GM12801 (cell line): ENCODE data around the gene MYL10.

Experiments
- TF ChIP-seq, protein P1 (sequence below): IDR thresholded peaks from one replicate; pipeline ENCODE4 v1.5.1; 2011; ENCODE audit warnings: control low read depth; ENCODE audit not compliant: insufficient read length; ENCODE audit errors: extremely low read depth

Gene MYL10

GRCh38 chr7:101575721-101576120 is 53.4 kb downstream of the MYL10 start:
- TF ChIP-seq, protein P1, sequence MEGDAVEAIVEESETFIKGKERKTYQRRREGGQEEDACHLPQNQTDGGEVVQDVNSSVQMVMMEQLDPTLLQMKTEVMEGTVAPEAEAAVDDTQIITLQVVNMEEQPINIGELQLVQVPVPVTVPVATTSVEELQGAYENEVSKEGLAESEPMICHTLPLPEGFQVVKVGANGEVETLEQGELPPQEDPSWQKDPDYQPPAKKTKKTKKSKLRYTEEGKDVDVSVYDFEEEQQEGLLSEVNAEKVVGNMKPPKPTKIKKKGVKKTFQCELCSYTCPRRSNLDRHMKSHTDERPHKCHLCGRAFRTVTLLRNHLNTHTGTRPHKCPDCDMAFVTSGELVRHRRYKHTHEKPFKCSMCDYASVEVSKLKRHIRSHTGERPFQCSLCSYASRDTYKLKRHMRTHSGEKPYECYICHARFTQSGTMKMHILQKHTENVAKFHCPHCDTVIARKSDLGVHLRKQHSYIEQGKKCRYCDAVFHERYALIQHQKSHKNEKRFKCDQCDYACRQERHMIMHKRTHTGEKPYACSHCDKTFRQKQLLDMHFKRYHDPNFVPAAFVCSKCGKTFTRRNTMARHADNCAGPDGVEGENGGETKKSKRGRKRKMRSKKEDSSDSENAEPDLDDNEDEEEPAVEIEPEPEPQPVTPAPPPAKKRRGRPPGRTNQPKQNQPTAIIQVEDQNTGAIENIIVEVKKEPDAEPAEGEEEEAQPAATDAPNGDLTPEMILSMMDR: no peak

GRCh38 chr7:101575168-101575567 is 53.9 kb downstream of the MYL10 start:
- TF ChIP-seq, protein P1: no peak

DNA sequence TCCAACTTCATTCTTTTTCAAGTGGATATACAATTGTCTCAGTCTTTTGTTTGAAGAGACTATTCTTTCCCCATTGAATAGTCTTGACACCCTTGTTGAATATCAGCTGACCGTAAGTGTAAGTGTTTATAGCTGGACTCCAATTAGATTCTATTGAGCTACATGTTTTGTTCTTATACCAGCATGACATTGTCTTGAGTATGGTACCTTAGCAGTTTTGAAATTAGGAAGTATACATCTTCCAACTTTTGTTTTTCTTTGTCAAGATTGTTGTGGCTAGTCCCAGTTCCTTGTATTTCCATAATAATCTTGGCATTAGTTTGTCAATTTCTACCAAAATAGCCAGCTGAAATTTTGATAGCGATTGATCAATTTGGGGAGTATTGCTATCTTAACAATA is 56.9 kb downstream of the MYL10 start:
- TF ChIP-seq, protein P1: no peak

DNA sequence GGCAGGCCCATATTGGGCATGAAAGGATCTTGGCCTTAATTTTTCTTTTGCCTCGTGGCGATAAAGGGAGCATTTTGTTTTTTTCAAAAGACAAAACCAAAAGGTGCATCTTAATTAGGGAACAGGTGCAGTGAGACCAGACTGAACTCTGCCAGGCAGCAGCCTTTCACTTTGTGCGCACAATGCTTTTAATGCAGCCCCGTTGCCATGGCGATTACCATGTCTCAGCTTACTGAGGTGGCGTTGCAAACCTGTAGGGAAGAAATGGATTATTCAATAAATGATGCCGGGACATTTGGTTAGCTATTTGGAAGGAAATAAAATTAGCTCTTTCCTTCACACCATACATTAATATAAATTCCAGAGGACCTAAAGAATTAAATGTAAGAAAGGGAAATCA is 61.9 kb downstream of the MYL10 start:
- TF ChIP-seq, protein P1: no peak

GRCh38 chr7:101565601-101566209 is 63.4 kb downstream of the MYL10 start:
- TF ChIP-seq, protein P1: no peak

GRCh38 chr7:101564778-101565211 is 64.3 kb downstream of the MYL10 start:
- TF ChIP-seq, protein P1: no peak

GRCh38 chr7:101563943-101564777 is 64.9 kb downstream of the MYL10 start:
- TF ChIP-seq, protein P1: no peak
